GM21529 (cell line): Measurements from ENCODE around the gene EOGT.

ENCODE experiments used
- ATAC-seq: cut with Tn5 transposase; IDR thresholded peaks from one replicate; pipeline ENCODE4 v1.9.1; 2021; ENCODE audit not compliant: unreplicated experiment

Gene EOGT

GRCh38 chr3:68963891-68964290 lies 49.6 kb downstream of the EOGT start:
- no peak for ATAC-seq

GRCh38 chr3:68963376-68963775 lies 50.1 kb downstream of the EOGT start:
- ATAC-seq, result no peak

GRCh38 chr3:68958932-68959331 lies 54.6 kb downstream of the EOGT start:
- no peak for ATAC-seq

GRCh38 chr3:68957895-68958294 lies 55.6 kb downstream of the EOGT start:
- ATAC-seq, result no peak

GRCh38 chr3:68953816-68954444 lies 59.6 kb downstream of the EOGT start:
- peak; percentile 55 for ATAC-seq

- no peak for ATAC-seq
These were observed 68.3 kb downstream of the EOGT start for GRCh38 chr3:68945225-68945624.

- no peak for ATAC-seq
These were observed 69.6 kb downstream of the EOGT start for GRCh38 chr3:68943753-68944500.

GRCh38 chr3:68941055-68941454 lies 72.4 kb downstream of the EOGT start:
- no peak for ATAC-seq

- ATAC-seq, result no peak
These were observed 76.6 kb downstream of the EOGT start for GRCh38 chr3:68936856-68937255.

- ATAC-seq, result no peak
These were observed 77.7 kb downstream of the EOGT start for GRCh38 chr3:68935778-68936177.

GRCh38 chr3:68931406-68932149 lies 81.9 kb downstream of the EOGT start:
- ATAC-seq, result no peak
